Stimulated activated CD4-positive, alpha-beta T cell treated with anti-CD3 and anti-CD28 coated beads, Interleukin-1b, Interleukin-23, amount 100 ng/mL, for 48 hours (primary cell): ENCODE data around the gene DCANP1.

Source experiments
- DNase-seq: peaks from one replicate; pipeline ENCODE4 v3.0.0-alpha.2; 2020

Gene DCANP1

GRCh38 chr5:135417083-135417482 lies 30.1 kb downstream of the DCANP1 start:
- no peak for DNase-seq

GRCh38 chr5:135405082-135405481 lies 42.1 kb downstream of the DCANP1 start:
- no peak for DNase-seq

- no peak for DNase-seq
These were observed 45.1 kb downstream of the DCANP1 start for GRCh38 chr5:135402031-135402430.

GRCh38 chr5:135400866-135401265 lies 46.3 kb downstream of the DCANP1 start:
- no peak for DNase-seq

- no peak for DNase-seq
These were observed 47.2 kb downstream of the DCANP1 start for GRCh38 chr5:135399794-135400542.

GRCh38 chr5:135398855-135399793 lies 48.0 kb downstream of the DCANP1 start, which contains the start of gene MACROH2A1:
Gene MACROH2A1 (minus strand): TSS chr5:135399231. CDS start chr5:135389093, 10,138 bp downstream.
- peak; percentile 80 for DNase-seq

- DNase-seq, result peak; percentile 50
These were observed 48.8 kb downstream of the DCANP1 start for GRCh38 chr5:135398160-135398854.

GRCh38 chr5:135397084-135397483 lies 50.1 kb downstream of the DCANP1 start:
- no peak for DNase-seq

GRCh38 chr5:135396459-135397055 lies 50.6 kb downstream of the DCANP1 start:
- DNase-seq, result no peak

GRCh38 chr5:135395866-135396265 lies 51.3 kb downstream of the DCANP1 start:
- DNase-seq, result no peak

- no peak for DNase-seq
These were observed 51.7 kb downstream of the DCANP1 start for GRCh38 chr5:135395451-135395850.
